HCT116 (cell line): Measurements from ENCODE around the gene APBB1IP. TPM values are rescaled to one million over a fixed set of nuclear protein-coding genes. Genes with fewer than 3 reads are reported as not detected.

Experiments used
- ATAC-seq: fragments of 200-7000 bp; cut with Tn5 transposase; 2 replicates; pipeline ENCODE4 v1.9.1; 2020; ENCODE audit warnings: mild to moderate bottlenecking, moderate library complexity
- BruUV-seq: library from RNA; stranded (reverse); fragments of 400-500 nt; replicated peaks from 2 replicates; lab custom pipeline; 2021; lab: Mats Ljungman, UMichigan
- CTCF ChIA-PET: fragments of 300-600 bp; sonication (Branson Sonifier 250); formaldehyde crosslinking; loops from one replicate; lab custom pipeline; 2021; ENCODE audit warnings: antibody characterized with exemption; lab: Charles Lee
- POLR2A ChIA-PET: fragments of 300-600, 350-600 bp; sonication (Branson Sonifier 250); formaldehyde crosslinking; loops from one replicate; lab custom pipeline; 2021; ENCODE audit warnings: antibody characterized with exemption; lab: Charles Lee
- RAD21 ChIA-PET, 2 experiments: fragments of 300-600 bp; sonication (Branson Sonifier 250); formaldehyde crosslinking; loops; one replicate each; lab custom pipeline; 2023; ENCODE audit warnings: low total read pairs in 2 of 2; ENCODE audit not compliant: uncharacterized antibody in 2 of 2, unreplicated experiment in 2 of 2, low non-redundant PET in 1 of 2; lab: Charles Lee
- DNase-seq: peaks from one replicate; pipeline ENCODE4 v3.0.0-alpha.2; 2010; ENCODE audit warnings: low read depth, low spot score
- H2AFZ ChIP-seq: fragments of 200-600 bp; shearing (Covaris generic), sonication (generic); 2 replicates; pipeline ENCODE4 v1.6.1; 2017; ENCODE audit warnings: low read depth, mixed run types, mixed read lengths, antibody characterized with exemption, low read length; ENCODE audit not compliant: poor library complexity, severe bottlenecking
- H3K27ac ChIP-seq: 2 replicates; pipeline ENCODE4 v1.5.1; 2012; ENCODE audit warnings: low read depth, low read length
- H3K27me3 ChIP-seq: fragments of 200-600 bp; sonication (generic); 2 replicates; pipeline ENCODE4 v1.6.1; 2016; ENCODE audit warnings: mixed run types, low read length, mixed read lengths; ENCODE audit not compliant: insufficient read depth
- H3K36me3 ChIP-seq, 2 experiments: fragments of 200-500 bp in 1 of 2; fragments of 200-600 bp in 1 of 2; sonication (Bioruptor generic) in 1 of 2; sonication (generic) in 1 of 2; 2 replicates each; pipeline versions ENCODE4 v1.5.1 to v1.6.1; 2014 to 2016; ENCODE audit warnings: low read length in 2 of 2, inconsistent platforms in 1 of 2, mixed read lengths in 1 of 2, mixed run types in 1 of 2; ENCODE audit not compliant: insufficient read depth in 2 of 2, control insufficient read depth in 1 of 2
- H3K4me1 ChIP-seq, 2 experiments: fragments of 200-600 bp in 1 of 2; sonication (generic) in 1 of 2; 2 replicates each; pipeline versions ENCODE4 v1.5.1 to v1.6.1; 2012 to 2017; ENCODE audit warnings: low read length in 2 of 2, inconsistent platforms in 1 of 2, mild to moderate bottlenecking in 1 of 2, mixed read lengths in 1 of 2, mixed run types in 1 of 2, moderate library complexity in 1 of 2; ENCODE audit not compliant: insufficient read depth in 2 of 2, control insufficient read depth in 1 of 2
- H3K4me2 ChIP-seq: fragments of 200-600 bp; sonication (generic); 2 replicates; pipeline ENCODE4 v1.6.1; 2017; ENCODE audit warnings: mixed run types, low read length, mixed read lengths
- H3K4me3 ChIP-seq, 2 experiments: fragments of 200-600 bp in 1 of 2; sonication (generic) in 1 of 2; replicated peaks in 1 of 2; 2 replicates each; pipeline ENCODE4 v1.5.1; 2011 to 2016; ENCODE audit warnings: low read length in 2 of 2, control low read depth in 1 of 2, low read depth in 1 of 2, mild to moderate bottlenecking in 1 of 2, mixed read lengths in 1 of 2, mixed run types in 1 of 2
- H3K79me2 ChIP-seq: fragments of 200-600 bp; sonication (generic); 2 replicates; pipeline ENCODE4 v1.6.1; 2017; ENCODE audit warnings: mild to moderate bottlenecking, mixed run types, low read length, moderate library complexity, mixed read lengths; ENCODE audit not compliant: insufficient read depth
- H3K9ac ChIP-seq: fragments of 200-600 bp; sonication (generic); 2 replicates; pipeline ENCODE4 v1.6.1; 2016; ENCODE audit warnings: low read length, mixed read lengths
- H3K9me2 ChIP-seq: fragments of 200-600 bp; sonication (generic), shearing (Covaris generic); 2 replicates; pipeline ENCODE4 v1.6.1; 2017; ENCODE audit warnings: mixed run types, mild to moderate bottlenecking, moderate library complexity; ENCODE audit not compliant: insufficient read depth
- H3K9me3 ChIP-seq, 2 experiments: fragments of 200-500 bp in 1 of 2; fragments of 200-600 bp in 1 of 2; sonication (Bioruptor generic) in 1 of 2; sonication (generic) in 1 of 2; 2 replicates each; pipeline ENCODE4 v1.6.1; 2014 to 2017; ENCODE audit warnings: low read length in 2 of 2, mixed read lengths in 2 of 2, inconsistent platforms in 1 of 2, low read depth in 1 of 2, mild to moderate bottlenecking in 1 of 2, mixed run types in 1 of 2, moderate library complexity in 1 of 2; ENCODE audit not compliant: control insufficient read depth in 1 of 2, insufficient read depth in 1 of 2
- H4K20me1 ChIP-seq: fragments of 200-600 bp; sonication (generic), shearing (Covaris generic); 2 replicates; pipeline ENCODE4 v1.6.1; 2017; ENCODE audit warnings: mixed run types, mild to moderate bottlenecking, moderate library complexity; ENCODE audit not compliant: insufficient read depth
- ATF3 ChIP-seq: IDR thresholded peaks from 2 replicates; pipeline ENCODE4 v1.6.1; 2012
- CBX3 ChIP-seq: IDR thresholded peaks from 2 replicates; pipeline ENCODE4 v1.6.1; 2012; ENCODE audit warnings: low read depth
- CTCF ChIP-seq, 3 experiments: fragments of 200-600 bp in 1 of 3; sonication (generic) in 1 of 3; IDR thresholded peaks in 2 of 3; conservative IDR thresholded peaks in 1 of 3; 2 replicates each; pipeline ENCODE4 v1.5.1; 2012 to 2017; ENCODE audit warnings: low read depth in 2 of 3, low read length in 2 of 3, antibody characterized with exemption in 1 of 3, borderline replicate concordance in 1 of 3, control low read depth in 1 of 3, mild to moderate bottlenecking in 1 of 3, mixed read lengths in 1 of 3, mixed run types in 1 of 3, moderate library complexity in 1 of 3; ENCODE audit not compliant: insufficient read depth in 1 of 3
- ELF1 ChIP-seq: IDR thresholded peaks from 2 replicates; pipeline ENCODE4 v1.6.1; 2012; ENCODE audit warnings: low read depth, borderline replicate concordance
- EZH2phosphoT487 ChIP-seq: fragments of 200-600 bp; IDR thresholded peaks from 2 replicates; pipeline ENCODE4 v1.6.1; 2018; ENCODE audit warnings: antibody characterized with exemption, borderline replicate concordance
- MAX ChIP-seq: IDR thresholded peaks from 2 replicates; pipeline ENCODE4 v1.6.1; 2012
- POLR2A ChIP-seq: IDR thresholded peaks from 2 replicates; pipeline ENCODE4 v1.7.0; 2011; ENCODE audit warnings: borderline replicate concordance; ENCODE audit not compliant: insufficient read depth, insufficient read length; ENCODE audit errors: extremely low read depth
- RAD21 ChIP-seq: IDR thresholded peaks from 2 replicates; pipeline ENCODE4 v1.6.1; 2012; ENCODE audit warnings: low read depth, mild to moderate bottlenecking
- SIN3A ChIP-seq: IDR thresholded peaks from 2 replicates; pipeline ENCODE4 v1.6.1; 2012; ENCODE audit warnings: low read depth
- SP1 ChIP-seq: IDR thresholded peaks from 2 replicates; pipeline ENCODE4 v1.6.1; 2012; ENCODE audit warnings: low read depth
- TCF7L2 ChIP-seq: IDR thresholded peaks from 2 replicates; pipeline ENCODE4 v1.7.0; 2011; ENCODE audit warnings: borderline replicate concordance, inconsistent platforms; ENCODE audit not compliant: insufficient read depth, insufficient read length; ENCODE audit errors: extremely low read depth
- ZBTB33 ChIP-seq: IDR thresholded peaks from 2 replicates; pipeline ENCODE4 v1.6.1; 2011; ENCODE audit warnings: mild to moderate bottlenecking, low read length, moderate library complexity; ENCODE audit not compliant: insufficient replicate concordance; ENCODE audit errors: extremely low read depth
- ZFX ChIP-seq: fragments of 450-650 bp; IDR thresholded peaks from 2 replicates; pipeline ENCODE4 v1.6.1; 2017
- ZNF274 ChIP-seq: fragments of 200-500 bp; sonication (Bioruptor generic); IDR thresholded peaks from 2 replicates; pipeline ENCODE4 v1.6.1; 2014; ENCODE audit warnings: mild to moderate bottlenecking, low read depth, low read length, inconsistent platforms
- intact Hi-C: fragments of 100-400 bp; cut with micrococcal nuclease; formaldehyde crosslinking; loops from 2 replicates; pipeline ENCODE4 v1.10.0; 2022
- total RNA-seq: library from RNA; stranded (reverse); gene quantifications from one replicate; pipeline ENCODE4 v1.2.1, GENCODE V29; 2021; ENCODE audit not compliant: unreplicated experiment

APBB1IP gene
- total RNA-seq, 1 experiment from 2014 or later = 0.27 TPM

- no peak for TF ChIP-seq ZBTB33
- TF ChIP-seq, all 23 proteins: peak for 0
These were observed 43.2 kb downstream of the APBB1IP start (continued) for GRCh38 chr10:26481315-26481692.

GRCh38 chr10:26481914-26482550 is 43.9 kb downstream of the APBB1IP start:
- BruUV-seq = no TSS peak
- POLR2A ChIA-PET = no interaction called here
- H2AFZ ChIP-seq = no peak overlapping the region
- H3K79me2 ChIP-seq = no peaks in the 10 kb centered on the region
- no peak for TF ChIP-seq EZH2phosphoT487
- TF ChIP-seq ZNF274 = no peak
- TF ChIP-seq POLR2A = no peak
- no peak for TF ChIP-seq CBX3
- TF ChIP-seq ELF1 = no peak
- TF ChIP-seq ZBTB33 = no peak
- no peak for TF ChIP-seq TCF7L2
- no peak for TF ChIP-seq CTCF (IDR thresholded peaks at IDR 0.05 in 2 of 3, conservative IDR thresholded peaks at IDR 0.05 in 1 of 3; ENCODE audit: borderline replicate concordance in 1 of 3, insufficient read depth in 1 of 3, low read depth in 2 of 3, low read length in 2 of 3)
- no peak for TF ChIP-seq SP1
- TF ChIP-seq ATF3 = no peak
- no peak for TF ChIP-seq MAX
- no peak for TF ChIP-seq RAD21
- TF ChIP-seq SIN3A = no peak
- TF ChIP-seq ZFX = no peak
- no peak overlapping the region for H3K4me3 ChIP-seq
- RAD21 ChIA-PET = no interaction called here
- no peak overlapping the region for H3K9ac ChIP-seq
- H3K9me2 ChIP-seq = no peaks in the 10 kb centered on the region
- no peaks in the 10 kb centered on the region for H3K27me3 ChIP-seq
- DNase-seq (no peak), ATAC-seq (no peak)
- no peaks in the 10 kb centered on the region for H3K9me3 ChIP-seq
- no peaks in the 10 kb centered on the region; the same call in 1 of the 2 replicates for H4K20me1 ChIP-seq
- no peak overlapping the region for H3K4me2 ChIP-seq
- intact Hi-C loops = no loop called here
- CTCF ChIA-PET = interaction anchor here (1.0 to 1.2 kb wide), 2 partner anchors 22 kb away, joined by 3 read pairs; no protein-coding TSS in a partner anchor
- peaks cover under 1 to 10% of the 10 kb centered on the region in 2 experiments; a peak in 2 of 4 replicates for H3K4me1 ChIP-seq
- no peaks in the 10 kb centered on the region for H3K36me3 ChIP-seq
- no peak overlapping the region for H3K27ac ChIP-seq
